H1 (cell line): ENCODE data around the gene C3orf22. TPM values are rescaled to one million over a fixed set of nuclear protein-coding genes. Genes with fewer than 3 reads are reported as not detected.

Experiments used
- CTCF ChIA-PET: fragments of 300-600 bp; sonication (Branson Sonifier 250); formaldehyde crosslinking; loops from one replicate; lab custom pipeline; 2021; ENCODE audit not compliant: partially characterized antibody; lab: Charles Lee
- POLR2A ChIA-PET: fragments of 300-600 bp; sonication (Branson Sonifier 250); formaldehyde crosslinking; loops from one replicate; lab custom pipeline; 2021; ENCODE audit warnings: inconsistent platforms; ENCODE audit not compliant: partially characterized antibody; lab: Charles Lee
- DNase-seq, 2 experiments: peaks; one replicate each; pipeline versions ENCODE4 v3.0.0 to v3.0.0-alpha.2; 2010 to 2022; ENCODE audit warnings: low spot score in 2 of 2, low read depth in 1 of 2, mixed read lengths in 1 of 2
- FAIRE-seq: peaks from 2 replicates; lab custom pipeline; 2011; peaks lifted over from hg19 to GRCh38; lab: Jason Lieb, UNC
- H2AFZ ChIP-seq: 2 replicates; pipeline ENCODE4 v1.8.1; 2012; ENCODE audit warnings: low read length, inconsistent platforms
- H2AK5ac ChIP-seq: 2 replicates; pipeline ENCODE4 v1.6.1; 2013; ENCODE audit warnings: low read depth, low read length
- H2BK120ac ChIP-seq: replicated peaks from 2 replicates; pipeline ENCODE3; 2013; ENCODE audit warnings: low read depth, low read length, inconsistent platforms
- H2BK12ac ChIP-seq: 2 replicates; pipeline ENCODE4 v1.6.1; 2013; ENCODE audit warnings: low read depth, low read length
- H2BK15ac ChIP-seq: 2 replicates; pipeline ENCODE4 v1.6.1; 2013; ENCODE audit warnings: low read length
- H2BK20ac ChIP-seq: 2 replicates; pipeline ENCODE4 v1.6.1; 2013; ENCODE audit warnings: low read length
- H2BK5ac ChIP-seq: 2 replicates; pipeline ENCODE4 v1.6.1; 2013; ENCODE audit warnings: low read depth, low read length
- H3K14ac ChIP-seq: 2 replicates; pipeline ENCODE4 v1.6.1; 2013; ENCODE audit warnings: inconsistent platforms; ENCODE audit not compliant: insufficient read length
- H3K18ac ChIP-seq: 2 replicates; pipeline ENCODE4 v1.6.1; 2013; ENCODE audit warnings: low read length; ENCODE audit errors: extremely low read depth
- H3K23ac ChIP-seq: 2 replicates; pipeline ENCODE4 v1.6.1; 2013; ENCODE audit warnings: inconsistent platforms; ENCODE audit not compliant: insufficient read length
- H3K23me2 ChIP-seq: 2 replicates; pipeline ENCODE4 v1.6.1; 2013; ENCODE audit warnings: low read depth, low read length
- H3K27ac ChIP-seq: 2 replicates; pipeline ENCODE4 v1.6.1; 2011; ENCODE audit warnings: low read depth, low read length, inconsistent platforms
- H3K27me3 ChIP-seq, 4 experiments: replicated peaks in 1 of 4; 1 replicate in 1 of 4; 2 replicates in 3 of 4; pipeline versions ENCODE4 v1.6.1 to v1.8.1; 2011 to 2013; ENCODE audit warnings: low read length in 3 of 4, mild to moderate bottlenecking in 3 of 4, inconsistent platforms in 2 of 4, mixed read lengths in 2 of 4, moderate library complexity in 1 of 4; ENCODE audit not compliant: control insufficient read depth in 3 of 4, insufficient read depth in 3 of 4; ENCODE audit errors: extremely low read depth in 1 of 4
- H3K36me3 ChIP-seq, 4 experiments: 2 replicates each; pipeline versions ENCODE4 v1.6.1 to v1.8.1; 2011 to 2013; ENCODE audit warnings: mild to moderate bottlenecking in 4 of 4, low read length in 3 of 4, moderate library complexity in 2 of 4, control low read depth in 1 of 4, inconsistent platforms in 1 of 4; ENCODE audit not compliant: insufficient read depth in 4 of 4, control insufficient read depth in 2 of 4
- H3K4ac ChIP-seq: replicated peaks from 2 replicates; pipeline ENCODE3; 2013; ENCODE audit warnings: low read length, low read depth, mixed read lengths, inconsistent platforms; ENCODE audit not compliant: insufficient read length
- H3K4me1 ChIP-seq, 4 experiments: replicated peaks in 1 of 4; 1 replicate in 1 of 4; 2 replicates in 3 of 4; pipeline versions ENCODE4 v1.6.1 to v1.8.1; 2011 to 2013; ENCODE audit warnings: low read length in 3 of 4, inconsistent platforms in 2 of 4, mixed read lengths in 1 of 4; ENCODE audit not compliant: insufficient read depth in 4 of 4, control insufficient read depth in 3 of 4
- H3K4me2 ChIP-seq, 2 experiments: 2 replicates each; pipeline versions ENCODE4 v1.6.1 to v1.8.1; 2011 to 2013; ENCODE audit warnings: low read depth in 2 of 2, low read length in 2 of 2, control low read depth in 1 of 2, inconsistent platforms in 1 of 2, mild to moderate bottlenecking in 1 of 2; ENCODE audit not compliant: insufficient read depth in 1 of 2
- H3K4me3 ChIP-seq, 4 experiments: fragments of 200-600, 300-600 bp in 1 of 4; sonication (generic), shearing (Covaris generic), sonication (Bioruptor Twin) in 1 of 4; 2 replicates each; pipeline versions ENCODE4 v1.5.1 to v1.8.1; 2011 to 2016; ENCODE audit warnings: low read length in 4 of 4, low read depth in 3 of 4, control low read depth in 2 of 4, inconsistent platforms in 2 of 4, mild to moderate bottlenecking in 2 of 4, mixed read lengths in 1 of 4, moderate library complexity in 1 of 4; ENCODE audit not compliant: insufficient read depth in 2 of 4; ENCODE audit errors: extremely low read depth in 1 of 4
- H3K56ac ChIP-seq: replicated peaks from 2 replicates; pipeline ENCODE3; 2013; ENCODE audit warnings: low read depth, mild to moderate bottlenecking, mixed read lengths, low read length, inconsistent platforms; ENCODE audit not compliant: insufficient read length
- H3K79me1 ChIP-seq: 2 replicates; pipeline ENCODE4 v1.6.1; 2013; ENCODE audit warnings: low read depth, low read length, control low read depth
- H3K79me2 ChIP-seq, 2 experiments: 2 replicates each; pipeline versions ENCODE4 v1.6.1 to v1.8.1; 2012 to 2013; ENCODE audit warnings: low read length in 2 of 2, mild to moderate bottlenecking in 2 of 2, inconsistent platforms in 1 of 2; ENCODE audit not compliant: insufficient read depth in 2 of 2, control insufficient read depth in 1 of 2
- H3K9ac ChIP-seq, 4 experiments: replicated peaks in 1 of 4; 1 replicate in 1 of 4; 2 replicates in 3 of 4; pipeline versions ENCODE4 v1.6.1 to v1.8.1; 2011 to 2013; ENCODE audit warnings: low read depth in 3 of 4, low read length in 3 of 4, control low read depth in 2 of 4, mild to moderate bottlenecking in 2 of 4, moderate library complexity in 2 of 4, inconsistent platforms in 1 of 4; ENCODE audit errors: extremely low read depth in 1 of 4
- H3K9me3 ChIP-seq, 2 experiments: 2 replicates each; pipeline versions ENCODE4 v1.6.1 to v1.8.1; 2012 to 2013; ENCODE audit warnings: mild to moderate bottlenecking in 2 of 2, moderate library complexity in 2 of 2, control low read depth in 1 of 2, inconsistent platforms in 1 of 2, low read depth in 1 of 2, low read length in 1 of 2, mixed read lengths in 1 of 2; ENCODE audit not compliant: insufficient read depth in 2 of 2
- H4K20me1 ChIP-seq, 2 experiments: replicated peaks in 1 of 2; 2 replicates each; pipeline versions ENCODE3 to v1.8.1; 2011 to 2013; ENCODE audit warnings: inconsistent platforms in 2 of 2, low read length in 2 of 2, mild to moderate bottlenecking in 1 of 2; ENCODE audit not compliant: insufficient read depth in 2 of 2, control insufficient read depth in 1 of 2
- H4K5ac ChIP-seq: 2 replicates; pipeline ENCODE4 v1.6.1; 2013; ENCODE audit warnings: low read length, low read depth, mixed read lengths, inconsistent platforms; ENCODE audit not compliant: insufficient read length
- H4K8ac ChIP-seq: 2 replicates; pipeline ENCODE4 v1.8.0; 2013; ENCODE audit warnings: mild to moderate bottlenecking, moderate library complexity, low read length, inconsistent platforms; ENCODE audit not compliant: insufficient read depth; ENCODE audit errors: extremely low read depth
- H4K91ac ChIP-seq: replicated peaks from 2 replicates; pipeline ENCODE3; 2013; ENCODE audit warnings: low read length, mixed read lengths, inconsistent platforms; ENCODE audit not compliant: insufficient read length
- ATF2 ChIP-seq: IDR thresholded peaks from 2 replicates; pipeline ENCODE4 v1.6.1; 2012; ENCODE audit warnings: low read length, inconsistent platforms
- CHD2 ChIP-seq: IDR thresholded peaks from 2 replicates; pipeline ENCODE4 v1.6.1; 2012; ENCODE audit warnings: low read length, improper control_type of control experiment
- POLR2A ChIP-seq, 2 experiments: IDR thresholded peaks; 1 replicate in 1 of 2; 2 replicates in 1 of 2; pipeline ENCODE4 v1.6.1; 2011; ENCODE audit warnings: low read depth in 2 of 2, low read length in 2 of 2, mild to moderate bottlenecking in 2 of 2; ENCODE audit errors: control extremely low read depth in 1 of 2
- POLR2AphosphoS5 ChIP-seq: IDR thresholded peaks from 2 replicates; pipeline ENCODE4 v1.6.1; 2011; ENCODE audit warnings: low read depth, low read length
- POU5F1 ChIP-seq: IDR thresholded peaks from 2 replicates; pipeline ENCODE4 v1.6.1; 2011; ENCODE audit warnings: low read depth, mild to moderate bottlenecking, low read length, moderate library complexity
- TAF1 ChIP-seq: IDR thresholded peaks from 2 replicates; pipeline ENCODE4 v1.6.1; 2011; ENCODE audit warnings: mild to moderate bottlenecking, low read depth, low read length
- WGBS, 2 experiments: shearing (Covaris generic) in 1 of 2; methylation state at CpG; one replicate each; pipeline versions ENCODE4 v1.1.6 to v1.1.7; 2013 to 2015; ENCODE audit warnings: low lambda C conversion rate in 2 of 2, mixed read lengths in 2 of 2, inconsistent platforms in 1 of 2, low coverage in 1 of 2, missing lambda C conversion rate in 1 of 2; ENCODE audit not compliant: insufficient replicate concordance in 2 of 2, insufficient coverage in 1 of 2, insufficient read length in 1 of 2; ENCODE audit errors: extremely low coverage in 1 of 2, missing lambda C conversion rate in 1 of 2; 5-methylcytosine and 5-hydroxymethylcytosine counted together
- polyA plus RNA-seq, 7 experiments: library from polyadenylated mRNA; depleted of rRNA in 3 of 7; stranded (reverse) in 5 of 7; unstranded in 2 of 7; fragments of >200 nt in 5 of 7; fragments of 200-250 nt in 2 of 7; gene quantifications; 1 replicate in 5 of 7; 2 replicates in 1 of 7; 4 replicates in 1 of 7; pipeline versions ENCODE4 v1.2.1 to v1.2.3, GENCODE V29; 2011 to 2013; ENCODE audit warnings: missing spikeins in 2 of 7, mixed read lengths in 2 of 7
- total RNA-seq: library from RNA; stranded (reverse); fragmentation: NEBNext Ultra II Directional; extraction: Animal tissue kit (Norgen Biotek cat#: 25700); gene quantifications from 2 replicates; pipeline ENCODE4 v1.2.1, GENCODE V29; 2021

The C3orf22 gene
- total and polyA plus RNA-seq, 2 of the 8 experiments (the other 6 are each of a cell fraction or from before 2014, with no cell fraction given) = not detected

GRCh38 chr3:126548556-126549466 lies 9.9 kb downstream of the C3orf22 start:
- H4K8ac ChIP-seq = no peak overlapping the region; the same call in 1 of the 2 replicates
- H3K23ac ChIP-seq = no peak overlapping the region
- no peaks in the 10 kb centered on the region for H3K79me2 ChIP-seq
- H3K4me2 ChIP-seq = peak overlapping the region; percentile 14 to 55; a peak in 3 of 4 replicates
- H3K9ac ChIP-seq = no peak overlapping the region
- WGBS, 2 experiments = 49% methylated on average over 9 of the region's 9 CpGs; no CpG with 5 or more reads in 1 of the 2 experiments
- H2BK20ac ChIP-seq = peak overlapping the region; percentile 99
- H3K27ac ChIP-seq = no peak overlapping the region
- H3K23me2 ChIP-seq = peaks cover 3% of the 10 kb centered on the region; the same call in 1 of the 2 replicates
- H2BK12ac ChIP-seq = peak overlapping the region; percentile 90; the same call in 1 of the 2 replicates
- no peaks in the 10 kb centered on the region for H3K9me3 ChIP-seq
- H3K27me3 ChIP-seq = no peaks in the 10 kb centered on the region
- peak overlapping the region; percentile 36 for H4K91ac ChIP-seq
- H2BK5ac ChIP-seq = peak overlapping the region; percentile 91; the same call in 1 of the 2 replicates
- no peaks in the 10 kb centered on the region for H4K20me1 ChIP-seq
- peak overlapping the region; percentile 90 for H3K18ac ChIP-seq
- no peak overlapping the region for H2BK120ac ChIP-seq
- H3K79me1 ChIP-seq = no peaks in the 10 kb centered on the region
- no peak for FAIRE-seq
- peak overlapping the region; percentile 98; the same call in 1 of the 2 replicates for H2BK15ac ChIP-seq
- peak overlapping the region; percentile 7 for H4K5ac ChIP-seq
- H3K4me3 ChIP-seq = peak overlapping the region in 1 of 4 experiments; percentile 5; a peak in 2 of 8 replicates
- no peak overlapping the region for H2AFZ ChIP-seq
- POLR2A ChIA-PET = no interaction called here
- CTCF ChIA-PET = interaction anchor here (0.7 to 2.3 kb wide), 6 partner anchors 14 to 1017 kb away, joined by 3 to 7 read pairs (median 4); no protein-coding TSS in a partner anchor
- H3K36me3 ChIP-seq = no peaks in the 10 kb centered on the region
- no peak overlapping the region for H3K56ac ChIP-seq
- DNase-seq = peak in 1 of 2 experiments; percentile 49
- H2AK5ac ChIP-seq = no peak overlapping the region
- no peak overlapping the region for H3K14ac ChIP-seq
- H3K4me1 ChIP-seq = peaks cover 0 to 20% (median 10%) of the 10 kb centered on the region in 4 experiments; a peak in 6 of 7 replicates
- H3K4ac ChIP-seq = peak overlapping the region; percentile 23
- TF ChIP-seq POLR2A (IDR thresholded peaks at IDR 0.05; ENCODE audit: control extremely low read depth in 1 of 2, low read depth in 2 of 2, low read length in 2 of 2) = no peak
- no peak for TF ChIP-seq CHD2
- no peak for TF ChIP-seq POU5F1
- TF ChIP-seq ATF2 = no peak
- no peak for TF ChIP-seq POLR2AphosphoS5
- TF ChIP-seq TAF1 = no peak
